ENCODE measurements around the gene CYP2A7. TPM values are rescaled to one million over a fixed set of nuclear protein-coding genes. Genes with fewer than 3 reads are reported as not detected.
"Not testable (repeated sequence)": the region's sequence is repeated elsewhere in the genome, so short reads cannot be mapped to it uniquely, and the experiment has no call there.

The CYP2A7 gene
- total RNA-seq, 1 donor from 2014 or later, result not detected

DNA sequence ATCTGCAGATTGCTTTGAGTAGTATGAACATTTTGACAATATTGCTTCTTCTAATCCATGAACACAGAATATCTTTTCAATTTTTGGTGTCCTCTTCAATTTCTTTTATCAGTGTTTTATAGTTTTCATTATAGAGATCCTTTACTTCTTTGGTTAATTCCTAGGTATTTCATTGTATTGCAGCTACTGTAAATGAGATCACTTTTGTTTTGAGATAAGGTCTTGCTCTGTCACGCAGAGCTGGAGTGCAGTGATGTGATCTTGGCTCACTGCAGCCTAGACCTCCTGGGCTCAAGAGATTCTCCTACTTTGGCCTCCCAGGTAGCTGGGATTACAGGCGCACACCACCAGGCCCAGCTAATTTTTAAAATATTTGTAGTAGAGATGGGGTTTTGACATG lies 9.8 kb downstream of the CYP2A7 start:
- H3K4me1 Mint-ChIP-seq, result peaks cover 7% of the 10 kb centered on the region
- CTCF ChIA-PET, result no interaction called here
- no peak overlapping the region for H3K4me3 Mint-ChIP-seq
- DNase-seq (no peak), ATAC-seq (ENCODE audit: low read depth) (no peak)
- H3K9me3 Mint-ChIP-seq, result peaks cover 4% of the 10 kb centered on the region
- intact Hi-C loops (cut with micrococcal nuclease), result no loop called here
- H3K36me3 Mint-ChIP-seq (ENCODE audit: low read depth), result peaks cover 2% of the 10 kb centered on the region
- no peak overlapping the region for H3K27ac Mint-ChIP-seq
- TF ChIP-seq, protein P1, sequence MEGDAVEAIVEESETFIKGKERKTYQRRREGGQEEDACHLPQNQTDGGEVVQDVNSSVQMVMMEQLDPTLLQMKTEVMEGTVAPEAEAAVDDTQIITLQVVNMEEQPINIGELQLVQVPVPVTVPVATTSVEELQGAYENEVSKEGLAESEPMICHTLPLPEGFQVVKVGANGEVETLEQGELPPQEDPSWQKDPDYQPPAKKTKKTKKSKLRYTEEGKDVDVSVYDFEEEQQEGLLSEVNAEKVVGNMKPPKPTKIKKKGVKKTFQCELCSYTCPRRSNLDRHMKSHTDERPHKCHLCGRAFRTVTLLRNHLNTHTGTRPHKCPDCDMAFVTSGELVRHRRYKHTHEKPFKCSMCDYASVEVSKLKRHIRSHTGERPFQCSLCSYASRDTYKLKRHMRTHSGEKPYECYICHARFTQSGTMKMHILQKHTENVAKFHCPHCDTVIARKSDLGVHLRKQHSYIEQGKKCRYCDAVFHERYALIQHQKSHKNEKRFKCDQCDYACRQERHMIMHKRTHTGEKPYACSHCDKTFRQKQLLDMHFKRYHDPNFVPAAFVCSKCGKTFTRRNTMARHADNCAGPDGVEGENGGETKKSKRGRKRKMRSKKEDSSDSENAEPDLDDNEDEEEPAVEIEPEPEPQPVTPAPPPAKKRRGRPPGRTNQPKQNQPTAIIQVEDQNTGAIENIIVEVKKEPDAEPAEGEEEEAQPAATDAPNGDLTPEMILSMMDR (IDR thresholded peaks at IDR 0.05), result no peak
- H3K27me3 Mint-ChIP-seq, result peaks cover 32% of the 10 kb centered on the region
- POLR2A ChIA-PET, result no interaction called here

DNA sequence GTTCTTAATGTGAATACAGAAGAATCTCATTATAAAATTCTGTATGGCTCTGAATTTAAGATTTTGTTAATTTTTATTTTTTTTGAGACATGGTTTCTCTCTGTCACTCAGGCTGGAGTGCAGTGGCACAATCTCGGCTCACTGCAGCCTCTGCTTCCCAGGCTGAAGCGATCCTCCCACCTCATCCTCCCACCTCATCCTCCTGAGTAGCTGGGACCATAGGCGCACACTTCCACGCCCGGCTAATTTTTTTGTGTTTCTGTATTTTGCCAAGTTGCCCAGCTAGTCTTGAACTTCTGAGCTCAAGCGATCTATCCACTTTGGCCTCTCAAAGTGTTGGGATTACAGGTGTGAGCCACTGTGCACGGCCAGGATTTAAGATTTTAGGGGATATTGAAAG lies 14.3 kb downstream of the CYP2A7 start:
- no peak for DNase-seq
- no peaks in the 10 kb centered on the region for H3K4me1 Mint-ChIP-seq
- CTCF ChIA-PET, result no interaction called here
- no peak for ATAC-seq (ENCODE audit: low read depth)
- POLR2A ChIA-PET, result no interaction called here
- intact Hi-C loops (cut with micrococcal nuclease), result no loop called here
- peaks cover 4% of the 10 kb centered on the region for H3K9me3 Mint-ChIP-seq
- H3K36me3 Mint-ChIP-seq (ENCODE audit: low read depth), result no peaks in the 10 kb centered on the region
- TF ChIP-seq, protein P1 (IDR thresholded peaks at IDR 0.05), result no peak
- peaks cover 30% of the 10 kb centered on the region for H3K27me3 Mint-ChIP-seq
- H3K4me3 Mint-ChIP-seq, result no peak overlapping the region
- H3K27ac Mint-ChIP-seq, result no peak overlapping the region

DNA sequence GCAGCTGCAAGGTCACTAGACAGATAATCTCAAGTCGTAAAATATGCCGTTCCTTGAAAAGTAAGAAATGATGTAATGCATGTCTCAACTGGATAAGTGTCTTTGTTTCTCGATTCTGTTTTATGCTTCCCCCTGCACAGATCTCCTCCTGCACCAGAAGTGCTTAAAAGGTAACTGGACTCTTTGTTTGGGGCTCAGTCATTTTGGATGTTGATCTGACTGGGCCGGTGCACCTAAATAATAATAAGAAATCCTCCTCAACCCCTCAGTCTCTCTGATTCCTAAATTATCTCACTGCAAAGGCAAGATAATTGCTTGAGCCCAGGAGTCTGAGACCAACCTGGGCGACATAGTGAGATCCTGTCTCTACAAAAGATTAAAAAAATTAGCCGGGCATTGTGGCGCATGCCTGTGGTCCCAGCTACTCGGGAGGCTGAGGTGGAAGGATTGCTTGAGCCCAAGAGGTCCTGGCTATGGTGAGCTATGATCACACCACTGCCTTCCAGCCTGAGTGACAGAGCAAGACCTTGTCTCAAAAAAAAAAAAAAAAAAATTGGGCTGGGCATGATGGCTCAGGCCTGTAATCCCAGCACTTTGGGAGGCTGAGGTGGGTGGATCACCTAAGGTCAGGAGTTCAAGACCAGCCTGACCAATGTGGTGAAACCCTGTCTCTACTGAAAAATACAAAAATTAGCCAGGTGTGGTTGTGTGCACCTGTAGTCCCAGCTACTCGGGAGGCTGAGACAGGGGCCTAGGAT lies 17.1 kb downstream of the CYP2A7 start:
- intact Hi-C loops (cut with micrococcal nuclease); H3K4me3 Mint-ChIP-seq; H3K36me3 Mint-ChIP-seq (ENCODE audit: low read depth); H3K9me3 Mint-ChIP-seq; ATAC-seq (ENCODE audit: low read depth); CTCF ChIA-PET; H3K27ac Mint-ChIP-seq; POLR2A ChIA-PET; DNase-seq; H3K4me1 Mint-ChIP-seq: not testable (repeated sequence)
- peaks cover 21% of the 10 kb centered on the region for H3K27me3 Mint-ChIP-seq

DNA sequence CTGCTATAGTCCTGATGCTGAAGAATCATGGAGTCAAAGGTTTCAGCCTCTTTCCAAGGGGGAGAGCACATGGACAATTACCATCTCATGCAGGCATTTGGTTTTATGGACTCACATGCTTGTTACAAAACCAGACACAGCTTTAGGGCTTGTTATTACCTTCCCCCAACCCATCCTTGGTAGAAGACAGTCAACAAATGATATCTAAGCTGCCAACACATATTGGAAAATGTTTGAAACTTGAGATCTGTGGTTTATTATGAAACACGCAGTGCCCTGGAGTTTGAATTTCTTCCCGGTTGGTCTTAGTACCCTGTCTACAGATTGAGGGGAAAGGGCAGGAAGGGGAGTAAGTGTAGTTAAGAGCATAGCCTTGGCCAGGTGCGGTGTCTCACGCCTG lies 19.2 kb downstream of the CYP2A7 start:
- ChIA-PET CTCF (no interaction called here), POLR2A (no interaction called here)
- Mint-ChIP-seq H3K4me1 (no peaks in the 10 kb centered on the region), H3K4me3 (no peak overlapping the region), H3K27ac (no peak overlapping the region), H3K27me3 (peaks cover 20% of the 10 kb centered on the region), H3K9me3 (no peaks in the 10 kb centered on the region), H3K36me3 (ENCODE audit: low read depth) (no peaks in the 10 kb centered on the region)
- TF ChIP-seq, protein P1 (IDR thresholded peaks at IDR 0.05), result no peak
- intact Hi-C loops (cut with micrococcal nuclease), result no loop called here
- no peak for ATAC-seq (ENCODE audit: low read depth)
- no peak for DNase-seq

DNA sequence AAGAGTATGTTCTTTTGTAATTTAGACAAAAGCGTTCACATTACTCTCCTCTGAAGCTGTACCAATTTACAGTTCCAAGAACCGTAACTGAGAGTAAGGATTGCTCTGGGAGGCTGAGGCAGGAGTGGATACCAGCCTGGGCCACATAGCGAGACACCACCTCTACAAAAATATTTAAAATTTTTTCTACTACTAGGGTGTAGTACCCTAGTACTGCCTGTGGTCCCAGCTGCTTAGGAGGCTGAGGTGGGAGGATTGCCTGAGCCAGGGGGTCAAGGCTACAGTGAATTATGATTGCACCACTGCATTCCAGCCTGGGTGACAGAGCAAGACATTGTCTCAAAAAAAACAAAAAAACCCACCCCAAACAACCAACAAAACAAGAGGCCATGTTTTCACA lies 19.7 kb downstream of the CYP2A7 start:
- POLR2A ChIA-PET, result no interaction called here

More for the DNA sequence above, 19.7 kb downstream of the CYP2A7 start:
- Mint-ChIP-seq H3K27ac (no peak overlapping the region), H3K9me3 (no peaks in the 10 kb centered on the region), H3K36me3 (ENCODE audit: low read depth) (no peaks in the 10 kb centered on the region), H3K4me1 (no peaks in the 10 kb centered on the region), H3K4me3 (no peak overlapping the region), H3K27me3 (peaks cover 20% of the 10 kb centered on the region)
- ATAC-seq (ENCODE audit: low read depth), result no peak
- CTCF ChIA-PET, result no interaction called here
- no peak for DNase-seq
- intact Hi-C loops (cut with micrococcal nuclease), result no loop called here
- TF ChIP-seq, protein P1 (IDR thresholded peaks at IDR 0.05), result no peak

Data from activated B cell treated with CpG ODN at 0.5 μM for 24 hours (primary cell).